K562 (cell line): ENCODE measurements around the gene GART. TPM values are rescaled to one million over a fixed set of nuclear protein-coding genes. Genes with fewer than 3 reads are reported as not detected.

Source experiments
- CREBBP ChIP-seq: IDR thresholded peaks from one replicate; pipeline ENCODE4 v1.6.1; 2012; ENCODE audit warnings: low read depth, mild to moderate bottlenecking, control low read depth, inconsistent platforms, low read length
- MEF2A ChIP-seq: IDR thresholded peaks from 2 replicates; pipeline ENCODE4 v1.6.1; 2011; ENCODE audit warnings: low read depth, mild to moderate bottlenecking, low read length, moderate library complexity; ENCODE audit not compliant: control insufficient read depth
- NCOA1 ChIP-seq: fragments of 450-650 bp; IDR thresholded peaks from 2 replicates; pipeline ENCODE4 v1.6.1; 2016; ENCODE audit warnings: low read depth
- NR1H2 ChIP-seq: sonication (generic); formaldehyde crosslinking; IDR thresholded peaks from 2 replicates; pipeline ENCODE4 v1.4.0; 2020; ENCODE audit warnings: mild to moderate bottlenecking, missing genetic modification reagents
- POLR2AphosphoS2 ChIP-seq: IDR thresholded peaks from 2 replicates; pipeline ENCODE4 v1.6.1; 2012; ENCODE audit warnings: low read length, improper control_type of control experiment
- RBM15 ChIP-seq: fragments of 200-400 bp; formaldehyde crosslinking; IDR thresholded peaks from 2 replicates; pipeline ENCODE4 v1.6.1; 2018; ENCODE audit warnings: mild to moderate bottlenecking, low read length, moderate library complexity; ENCODE audit not compliant: insufficient read depth
- SMAD1 ChIP-seq: fragments of 150-350 bp; IDR thresholded peaks from 2 replicates; pipeline ENCODE4 v1.6.1; 2014; ENCODE audit warnings: low read length, low read depth; ENCODE audit not compliant: partially characterized antibody
- TFAM ChIP-seq: fragments of 250-450 bp; sonication (Bioruptor Pico); conservative IDR thresholded peaks from 2 replicates; pipeline ENCODE4 v1.5.0; 2021; ENCODE audit warnings: mild to moderate bottlenecking, moderate library complexity
- ZNF274 ChIP-seq: IDR thresholded peaks from 2 replicates; pipeline ENCODE4 v1.6.1; 2011; ENCODE audit warnings: low read depth, mild to moderate bottlenecking, low read length, moderate library complexity, borderline replicate concordance
- ZNF316 ChIP-seq: fragments of 450-650 bp; IDR thresholded peaks from 2 replicates; pipeline ENCODE4 v1.6.1; 2016
- ZNF551 ChIP-seq: fragments of 250-450 bp; sonication (Bioruptor Pico); IDR thresholded peaks from 2 replicates; pipeline ENCODE4 v1.5.0; 2021; ENCODE audit warnings: mild to moderate bottlenecking, moderate library complexity
- ZNF561 ChIP-seq: fragments of 450-650 bp; formaldehyde crosslinking; conservative IDR thresholded peaks from 2 replicates; pipeline ENCODE4 v1.4.0; 2020; ENCODE audit warnings: mild to moderate bottlenecking, moderate library complexity
- ZNF707 ChIP-seq: fragments of 250-450 bp; sonication (Bioruptor Pico); conservative IDR thresholded peaks from 2 replicates; pipeline ENCODE4 v1.8.0; 2022; ENCODE audit warnings: inconsistent platforms, mild to moderate bottlenecking, moderate library complexity
- polyA plus RNA-seq, 8 experiments: library from polyadenylated mRNA; depleted of rRNA in 4 of 8; stranded (reverse) in 5 of 8; unstranded in 3 of 8; fragments of >200 nt; fragmentation: Nextera tagmentation in 2 of 8; fragmentation: Illumina TruSeq in 1 of 8; extraction: Ambion mirVana in 2 of 8; extraction: Trizol in 1 of 8; gene quantifications; 2 replicates each; pipeline versions ENCODE4 v1.2.1 to v1.2.3, GENCODE V29; 2011 to 2014; ENCODE audit warnings: inconsistent platforms in 1 of 8, missing spikeins in 1 of 8
- total RNA-seq, 7 experiments: library from RNA; depleted of rRNA in 6 of 7; stranded (reverse); fragments of >200 nt in 6 of 7; fragmentation: Illumina TruSeq in 2 of 7; extraction: Trizol in 2 of 7; gene quantifications; 2 replicates each; pipeline versions ENCODE4 v1.2.1 to v1.2.3, GENCODE V29; 2011 to 2021; ENCODE audit warnings: low replicate concordance in 1 of 7
- TF ChIP-seq, protein P1 (sequence below): fragments of 450-650 bp; IDR thresholded peaks from 2 replicates; pipeline ENCODE4 v1.7.1; 2018; ENCODE audit warnings: mild to moderate bottlenecking, low read depth; ENCODE audit not compliant: partially characterized antibody
- TF ChIP-seq, protein P2 (sequence below): sonication (generic); formaldehyde crosslinking; IDR thresholded peaks from 2 replicates; pipeline ENCODE4 v1.8.0; 2022; ENCODE audit warnings: mild to moderate bottlenecking, low read depth, missing genetic modification reagents
- TF ChIP-seq, protein P3 (sequence below): fragments of 450-650 bp; IDR thresholded peaks from 2 replicates; pipeline ENCODE4 v1.6.1; 2014; ENCODE audit warnings: low read depth, mild to moderate bottlenecking, moderate library complexity, borderline replicate concordance
- TF ChIP-seq, protein P4 (sequence below): sonication (generic); formaldehyde crosslinking; IDR thresholded peaks from 2 replicates; pipeline ENCODE4 v1.8.0; 2022; ENCODE audit warnings: missing genetic modification reagents, mild to moderate bottlenecking, borderline replicate concordance
- TF ChIP-seq, protein P5 (sequence below): IDR thresholded peaks from 2 replicates; pipeline ENCODE4 v1.6.1; 2012; ENCODE audit warnings: low read depth, low read length, improper control_type of control experiment, borderline replicate concordance

Gene GART
- total and polyA plus RNA-seq, 9 of the 15 experiments (the other 6 are each of a cell fraction or from before 2014, with no cell fraction given) = 141 to 429 (median 349) TPM

DNA sequence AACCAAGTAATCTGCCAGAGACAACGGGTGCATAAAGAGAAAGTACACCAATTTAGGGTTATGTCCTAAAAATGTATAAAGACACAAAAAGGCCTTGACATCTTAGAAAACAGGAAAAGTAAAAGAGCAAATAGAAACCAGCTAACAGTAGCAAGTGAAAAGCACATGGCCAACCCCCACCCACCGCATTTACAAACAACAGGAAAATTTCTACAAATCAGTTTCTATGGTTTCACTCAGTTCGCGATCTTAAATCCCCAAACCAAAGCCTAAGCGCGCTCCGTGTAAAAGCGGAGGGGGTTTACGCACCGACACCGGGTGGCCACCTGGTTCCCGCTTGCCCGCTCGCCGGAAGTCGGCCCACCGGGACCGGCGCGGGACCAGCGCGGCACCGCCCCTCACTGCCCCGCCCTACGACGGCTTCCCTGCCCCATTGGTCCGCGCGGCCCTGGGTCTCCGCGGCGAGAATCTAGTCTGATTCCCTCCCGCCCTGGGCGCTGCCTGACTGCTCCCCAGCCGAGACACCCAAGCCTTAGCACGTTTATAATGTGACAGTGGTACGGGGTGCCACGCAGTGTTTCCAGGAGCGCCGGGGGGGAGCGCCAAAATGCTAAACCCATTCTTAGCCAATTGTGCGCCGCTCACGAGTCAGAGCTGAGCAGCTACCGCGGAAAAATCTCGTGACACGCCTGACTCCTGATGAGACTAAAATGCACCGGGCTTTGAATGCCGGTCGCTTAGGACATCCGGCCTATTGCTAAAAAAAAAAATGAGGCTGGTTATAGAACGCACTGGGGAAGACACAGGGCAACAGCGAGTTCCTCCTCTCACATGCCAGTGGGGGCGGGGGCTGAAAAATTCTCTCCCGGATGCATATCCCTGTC lies at the start of gene GART (continued):
- TF ChIP-seq NCOA1 (0 out of 2 replicates have a peak, but pooled peaks have one; percentile 14), CREBBP (no peak), SMAD1 (peak; percentile 85), TFAM (CRISPR knock-in tag) (no peak), ZNF316 (peak; percentile 30; the same call in 1 of the 2 replicates), ZNF274 (no peak), ZNF707 (CRISPR knock-in tag) (no peak), MEF2A (no peak), POLR2AphosphoS2 (0 out of 2 replicates have a peak, but pooled peaks have one; percentile 53), NR1H2 (peak; percentile 29; the same call in 1 of the 2 replicates), ZNF561 (CRISPR knock-in tag) (0 out of 2 replicates have a peak, but pooled peaks have one; percentile 38), ZNF551 (CRISPR knock-in tag) (no peak), RBM15 (no peak)
- TF ChIP-seq, protein P1, sequence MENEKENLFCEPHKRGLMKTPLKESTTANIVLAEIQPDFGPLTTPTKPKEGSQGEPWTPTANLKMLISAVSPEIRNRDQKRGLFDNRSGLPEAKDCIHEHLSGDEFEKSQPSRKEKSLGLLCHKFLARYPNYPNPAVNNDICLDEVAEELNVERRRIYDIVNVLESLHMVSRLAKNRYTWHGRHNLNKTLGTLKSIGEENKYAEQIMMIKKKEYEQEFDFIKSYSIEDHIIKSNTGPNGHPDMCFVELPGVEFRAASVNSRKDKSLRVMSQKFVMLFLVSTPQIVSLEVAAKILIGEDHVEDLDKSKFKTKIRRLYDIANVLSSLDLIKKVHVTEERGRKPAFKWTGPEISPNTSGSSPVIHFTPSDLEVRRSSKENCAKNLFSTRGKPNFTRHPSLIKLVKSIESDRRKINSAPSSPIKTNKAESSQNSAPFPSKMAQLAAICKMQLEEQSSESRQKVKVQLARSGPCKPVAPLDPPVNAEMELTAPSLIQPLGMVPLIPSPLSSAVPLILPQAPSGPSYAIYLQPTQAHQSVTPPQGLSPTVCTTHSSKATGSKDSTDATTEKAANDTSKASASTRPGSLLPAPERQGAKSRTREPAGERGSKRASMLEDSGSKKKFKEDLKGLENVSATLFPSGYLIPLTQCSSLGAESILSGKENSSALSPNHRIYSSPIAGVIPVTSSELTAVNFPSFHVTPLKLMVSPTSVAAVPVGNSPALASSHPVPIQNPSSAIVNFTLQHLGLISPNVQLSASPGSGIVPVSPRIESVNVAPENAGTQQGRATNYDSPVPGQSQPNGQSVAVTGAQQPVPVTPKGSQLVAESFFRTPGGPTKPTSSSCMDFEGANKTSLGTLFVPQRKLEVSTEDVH = peak; percentile 79
- TF ChIP-seq, protein P2, sequence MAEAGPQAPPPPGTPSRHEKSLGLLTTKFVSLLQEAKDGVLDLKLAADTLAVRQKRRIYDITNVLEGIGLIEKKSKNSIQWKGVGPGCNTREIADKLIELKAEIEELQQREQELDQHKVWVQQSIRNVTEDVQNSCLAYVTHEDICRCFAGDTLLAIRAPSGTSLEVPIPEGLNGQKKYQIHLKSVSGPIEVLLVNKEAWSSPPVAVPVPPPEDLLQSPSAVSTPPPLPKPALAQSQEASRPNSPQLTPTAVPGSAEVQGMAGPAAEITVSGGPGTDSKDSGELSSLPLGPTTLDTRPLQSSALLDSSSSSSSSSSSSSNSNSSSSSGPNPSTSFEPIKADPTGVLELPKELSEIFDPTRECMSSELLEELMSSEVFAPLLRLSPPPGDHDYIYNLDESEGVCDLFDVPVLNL (CRISPR knock-in tag) = peak; percentile 71; the same call in 1 of the 2 replicates
- TF ChIP-seq, protein P3, sequence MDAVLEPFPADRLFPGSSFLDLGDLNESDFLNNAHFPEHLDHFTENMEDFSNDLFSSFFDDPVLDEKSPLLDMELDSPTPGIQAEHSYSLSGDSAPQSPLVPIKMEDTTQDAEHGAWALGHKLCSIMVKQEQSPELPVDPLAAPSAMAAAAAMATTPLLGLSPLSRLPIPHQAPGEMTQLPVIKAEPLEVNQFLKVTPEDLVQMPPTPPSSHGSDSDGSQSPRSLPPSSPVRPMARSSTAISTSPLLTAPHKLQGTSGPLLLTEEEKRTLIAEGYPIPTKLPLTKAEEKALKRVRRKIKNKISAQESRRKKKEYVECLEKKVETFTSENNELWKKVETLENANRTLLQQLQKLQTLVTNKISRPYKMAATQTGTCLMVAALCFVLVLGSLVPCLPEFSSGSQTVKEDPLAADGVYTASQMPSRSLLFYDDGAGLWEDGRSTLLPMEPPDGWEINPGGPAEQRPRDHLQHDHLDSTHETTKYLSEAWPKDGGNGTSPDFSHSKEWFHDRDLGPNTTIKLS = no peak
- TF ChIP-seq, protein P4, sequence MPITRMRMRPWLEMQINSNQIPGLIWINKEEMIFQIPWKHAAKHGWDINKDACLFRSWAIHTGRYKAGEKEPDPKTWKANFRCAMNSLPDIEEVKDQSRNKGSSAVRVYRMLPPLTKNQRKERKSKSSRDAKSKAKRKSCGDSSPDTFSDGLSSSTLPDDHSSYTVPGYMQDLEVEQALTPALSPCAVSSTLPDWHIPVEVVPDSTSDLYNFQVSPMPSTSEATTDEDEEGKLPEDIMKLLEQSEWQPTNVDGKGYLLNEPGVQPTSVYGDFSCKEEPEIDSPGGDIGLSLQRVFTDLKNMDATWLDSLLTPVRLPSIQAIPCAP (CRISPR knock-in tag) = 0 out of 2 replicates have a peak, but pooled peaks have one; percentile 16
- TF ChIP-seq, protein P5, sequence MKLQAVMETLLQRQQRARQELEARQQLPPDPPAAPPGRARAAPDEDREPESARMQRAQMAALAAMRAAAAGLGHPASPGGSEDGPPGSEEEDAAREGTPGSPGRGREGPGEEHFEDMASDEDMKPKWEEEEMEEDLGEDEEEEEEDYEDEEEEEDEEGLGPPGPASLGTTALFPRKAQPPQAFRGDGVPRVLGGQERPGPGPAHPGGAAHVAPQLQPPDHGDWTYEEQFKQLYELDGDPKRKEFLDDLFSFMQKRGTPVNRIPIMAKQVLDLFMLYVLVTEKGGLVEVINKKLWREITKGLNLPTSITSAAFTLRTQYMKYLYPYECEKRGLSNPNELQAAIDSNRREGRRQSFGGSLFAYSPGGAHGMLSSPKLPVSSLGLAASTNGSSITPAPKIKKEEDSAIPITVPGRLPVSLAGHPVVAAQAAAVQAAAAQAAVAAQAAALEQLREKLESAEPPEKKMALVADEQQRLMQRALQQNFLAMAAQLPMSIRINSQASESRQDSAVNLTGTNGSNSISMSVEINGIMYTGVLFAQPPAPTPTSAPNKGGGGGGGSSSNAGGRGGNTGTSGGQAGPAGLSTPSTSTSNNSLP = peak; percentile 18; the same call in 1 of the 2 replicates
